Measurements from ENCODE around the gene ARHGEF3. TPM values are rescaled to one million over a fixed set of nuclear protein-coding genes. Genes with fewer than 3 reads are reported as not detected.

The ARHGEF3 gene
- total and polyA plus RNA-seq, 2 donors (not counting 3 experiments of a cell fraction or from before 2014, with no cell fraction given): 6.7 to 16.3 TPM

DNA sequence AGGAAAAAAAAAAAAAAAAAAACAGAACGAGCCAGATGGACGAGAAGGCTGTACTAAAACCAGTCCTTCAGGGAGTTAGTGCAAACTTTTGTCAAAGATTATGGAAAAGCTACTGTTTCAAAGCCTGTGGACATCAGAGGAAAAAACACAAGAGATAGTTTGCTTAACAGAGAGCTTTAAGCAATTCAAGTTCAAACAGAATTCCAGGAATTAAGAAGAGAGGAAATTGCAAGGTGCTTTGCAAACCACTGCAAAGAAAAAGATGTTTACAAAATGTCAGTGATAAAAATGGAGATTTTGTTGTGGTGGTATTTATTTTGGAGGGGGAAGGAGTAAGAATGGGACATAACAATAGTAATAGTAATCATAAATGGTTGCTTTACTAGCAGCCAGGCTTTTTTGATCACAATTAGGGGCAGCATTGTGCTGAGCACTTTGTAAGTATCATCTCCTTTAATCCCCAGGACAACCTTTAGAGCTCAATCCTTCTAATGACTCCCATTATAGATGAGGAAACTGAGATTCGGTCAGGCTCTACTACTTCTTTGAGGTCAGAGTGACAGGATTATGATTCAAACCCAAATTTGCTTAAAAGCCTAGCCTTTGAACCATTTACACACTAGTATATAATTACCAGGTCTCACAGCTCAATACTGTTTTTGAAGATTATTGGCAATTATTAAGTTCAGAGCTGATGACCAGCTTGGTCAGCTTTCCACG, 22.4 kb upstream of the ARHGEF3 start:
- Histone ChIP-seq H2AFZ (ENCODE audit: low read depth, low read length) (no peak overlapping the region), H3K27ac (ENCODE audit: insufficient read depth, low read depth, low read length) (no peak overlapping the region), H3K4me2 (ENCODE audit: insufficient read depth, low read length) (no peak overlapping the region), H3K4me3 (replicated peaks in 1 of 3; ENCODE audit: insufficient read depth in 1 of 3, low read depth in 1 of 3, low read length in 3 of 3) (no peak overlapping the region), H4K20me1 (replicated peaks; ENCODE audit: control insufficient read depth, extremely low read depth, insufficient read depth, low read length) (no peaks in the 10 kb centered on the region), H3K27me3 (ENCODE audit: control insufficient read depth in 2 of 2, insufficient read depth in 2 of 2, low read length in 2 of 2) (peaks cover 0 to 4% of the 10 kb centered on the region in 2 experiments), H3K36me3 (ENCODE audit: control insufficient read depth in 2 of 2, extremely low read depth in 1 of 2, insufficient read depth in 2 of 2, low read length in 2 of 2) (no peaks in the 10 kb centered on the region), H3K9ac (replicated peaks; ENCODE audit: extremely low read depth, insufficient read depth, low read length) (no peak overlapping the region), H3K9me1 (replicated peaks; ENCODE audit: control insufficient read depth, extremely low read depth, insufficient read depth, low read length) (no peaks in the 10 kb centered on the region), H3K9me3 (replicated peaks; ENCODE audit: control insufficient read depth, insufficient read depth, low read length) (no peaks in the 10 kb centered on the region), H3K4me1 (ENCODE audit: control insufficient read depth, extremely low read depth, insufficient read depth, low read length) (no peaks in the 10 kb centered on the region), H3K79me2 (ENCODE audit: control insufficient read depth, insufficient read depth, low read length) (no peaks in the 10 kb centered on the region)
- TF ChIP-seq MYC (IDR thresholded peaks at IDR 0.05; ENCODE audit: low read depth, low read length): no peak
- TF ChIP-seq, protein P1, sequence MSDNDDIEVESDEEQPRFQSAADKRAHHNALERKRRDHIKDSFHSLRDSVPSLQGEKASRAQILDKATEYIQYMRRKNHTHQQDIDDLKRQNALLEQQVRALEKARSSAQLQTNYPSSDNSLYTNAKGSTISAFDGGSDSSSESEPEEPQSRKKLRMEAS (IDR thresholded peaks at IDR 0.05; ENCODE audit: insufficient read depth, insufficient read length): no peak
- TF ChIP-seq, protein P2, sequence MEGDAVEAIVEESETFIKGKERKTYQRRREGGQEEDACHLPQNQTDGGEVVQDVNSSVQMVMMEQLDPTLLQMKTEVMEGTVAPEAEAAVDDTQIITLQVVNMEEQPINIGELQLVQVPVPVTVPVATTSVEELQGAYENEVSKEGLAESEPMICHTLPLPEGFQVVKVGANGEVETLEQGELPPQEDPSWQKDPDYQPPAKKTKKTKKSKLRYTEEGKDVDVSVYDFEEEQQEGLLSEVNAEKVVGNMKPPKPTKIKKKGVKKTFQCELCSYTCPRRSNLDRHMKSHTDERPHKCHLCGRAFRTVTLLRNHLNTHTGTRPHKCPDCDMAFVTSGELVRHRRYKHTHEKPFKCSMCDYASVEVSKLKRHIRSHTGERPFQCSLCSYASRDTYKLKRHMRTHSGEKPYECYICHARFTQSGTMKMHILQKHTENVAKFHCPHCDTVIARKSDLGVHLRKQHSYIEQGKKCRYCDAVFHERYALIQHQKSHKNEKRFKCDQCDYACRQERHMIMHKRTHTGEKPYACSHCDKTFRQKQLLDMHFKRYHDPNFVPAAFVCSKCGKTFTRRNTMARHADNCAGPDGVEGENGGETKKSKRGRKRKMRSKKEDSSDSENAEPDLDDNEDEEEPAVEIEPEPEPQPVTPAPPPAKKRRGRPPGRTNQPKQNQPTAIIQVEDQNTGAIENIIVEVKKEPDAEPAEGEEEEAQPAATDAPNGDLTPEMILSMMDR (IDR thresholded peaks at IDR 0.05; ENCODE audit: extremely low read depth in 1 of 2, insufficient read depth in 1 of 2, low read depth in 1 of 2, low read length in 2 of 2): no peak
- DNase-seq (ENCODE audit: low read depth, low spot score) (no peak), FAIRE-seq (no peak)
- intact Hi-C loops (cut with micrococcal nuclease): no loop called here
- ChIA-PET POLR2A (no interaction called here), CTCF (interaction anchor here (0.7 to 2.6 kb wide), 6 partner anchors 10 to 165 kb away, joined by 4 to 11 read pairs (median 6); no protein-coding TSS in a partner anchor)
- dilution Hi-C loops (cut with MboI; ENCODE audit: extremely low pct_ligation_motif_present, low sequenced_read_pairs): no loop called here
- BruUV-seq (replicated peaks): no TSS peak

DNA sequence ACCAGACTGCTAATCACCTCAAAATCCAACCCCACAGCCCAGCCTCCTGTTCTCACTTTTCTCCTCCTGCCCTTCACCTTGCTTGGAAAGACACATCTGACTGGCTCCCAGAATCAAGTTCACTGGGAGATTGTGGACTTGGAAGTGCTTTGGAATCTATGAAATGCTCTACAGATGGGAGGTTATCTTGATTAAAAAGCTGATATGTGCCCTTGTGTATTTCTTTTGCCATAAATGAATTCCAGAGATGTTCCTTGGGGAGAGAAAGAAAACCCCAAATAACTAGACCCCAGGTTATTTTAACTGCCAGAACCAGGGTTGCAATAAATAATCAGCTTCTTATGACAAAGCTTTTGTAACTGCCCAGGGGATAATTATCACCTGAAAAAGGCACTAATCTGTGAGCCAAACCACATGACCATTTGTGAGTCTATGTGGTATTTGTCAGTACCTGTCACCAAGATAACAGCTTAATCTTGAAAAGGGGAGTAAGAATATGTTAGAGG, 21.7 kb upstream of the ARHGEF3 start:
- Histone ChIP-seq H3K4me2 (ENCODE audit: insufficient read depth, low read length) (no peak overlapping the region), H2AFZ (ENCODE audit: low read depth, low read length) (no peak overlapping the region), H3K27ac (ENCODE audit: insufficient read depth, low read depth, low read length) (no peak overlapping the region), H3K4me1 (ENCODE audit: control insufficient read depth, extremely low read depth, insufficient read depth, low read length) (no peaks in the 10 kb centered on the region), H3K9me1 (replicated peaks; ENCODE audit: control insufficient read depth, extremely low read depth, insufficient read depth, low read length) (no peaks in the 10 kb centered on the region), H3K36me3 (ENCODE audit: control insufficient read depth in 2 of 2, extremely low read depth in 1 of 2, insufficient read depth in 2 of 2, low read length in 2 of 2) (no peaks in the 10 kb centered on the region), H3K4me3 (replicated peaks in 1 of 3; ENCODE audit: insufficient read depth in 1 of 3, low read depth in 1 of 3, low read length in 3 of 3) (no peak overlapping the region), H3K9ac (replicated peaks; ENCODE audit: extremely low read depth, insufficient read depth, low read length) (no peak overlapping the region), H3K79me2 (ENCODE audit: control insufficient read depth, insufficient read depth, low read length) (no peaks in the 10 kb centered on the region), H3K27me3 (ENCODE audit: control insufficient read depth in 2 of 2, insufficient read depth in 2 of 2, low read length in 2 of 2) (peaks cover 0 to 4% of the 10 kb centered on the region in 2 experiments), H3K9me3 (replicated peaks; ENCODE audit: control insufficient read depth, insufficient read depth, low read length) (no peaks in the 10 kb centered on the region), H4K20me1 (replicated peaks; ENCODE audit: control insufficient read depth, extremely low read depth, insufficient read depth, low read length) (no peaks in the 10 kb centered on the region)
- TF ChIP-seq GATA2 (IDR thresholded peaks at IDR 0.05; ENCODE audit: insufficient read depth, insufficient read length, low read depth, low read length) (no peak), POLR2AphosphoS5 (IDR thresholded peaks at IDR 0.05; ENCODE audit: insufficient read depth, low read depth, low read length) (no peak), FOS (IDR thresholded peaks at IDR 0.05; ENCODE audit: borderline replicate concordance, insufficient read depth, low read length) (no peak), JUN (IDR thresholded peaks at IDR 0.05; ENCODE audit: borderline replicate concordance, insufficient read depth, insufficient read length, low read depth) (no peak), EZH2 (IDR thresholded peaks at IDR 0.05; ENCODE audit: borderline replicate concordance, low read depth, low read length, severe bottlenecking) (no peak), MYC (IDR thresholded peaks at IDR 0.05; ENCODE audit: low read depth, low read length) (no peak)
- TF ChIP-seq, protein P2 (IDR thresholded peaks at IDR 0.05; ENCODE audit: extremely low read depth in 1 of 2, insufficient read depth in 1 of 2, low read depth in 1 of 2, low read length in 2 of 2): no peak
- TF ChIP-seq, protein P1 (IDR thresholded peaks at IDR 0.05; ENCODE audit: insufficient read depth, insufficient read length): no peak
- intact Hi-C loops (cut with micrococcal nuclease) (no loop called here), dilution Hi-C loops (cut with MboI; ENCODE audit: extremely low pct_ligation_motif_present, low sequenced_read_pairs) (no loop called here)
- BruUV-seq (replicated peaks): no TSS peak
- ChIA-PET CTCF (interaction anchor here (1.1 to 2.6 kb wide), 5 partner anchors 12 to 165 kb away, joined by 5 to 11 read pairs (median 7); no protein-coding TSS in a partner anchor), POLR2A (interaction anchor here (0.5 kb wide), 1 partner anchor 135 kb away, joined by 4 read pairs; no protein-coding TSS in a partner anchor)
- DNase-seq (ENCODE audit: low read depth, low spot score): no peak
- FAIRE-seq: no peak

Measured in endothelial cell of umbilical vein (primary cell).